ENCODE results near the gene TPCN1. TPM values are rescaled to one million over a fixed set of nuclear protein-coding genes. Genes with fewer than 3 reads are reported as not detected.

The TPCN1 gene
- total and polyA plus RNA-seq, 8 donors, result 39.4 to 83.4 (median 63.5) TPM

DNA sequence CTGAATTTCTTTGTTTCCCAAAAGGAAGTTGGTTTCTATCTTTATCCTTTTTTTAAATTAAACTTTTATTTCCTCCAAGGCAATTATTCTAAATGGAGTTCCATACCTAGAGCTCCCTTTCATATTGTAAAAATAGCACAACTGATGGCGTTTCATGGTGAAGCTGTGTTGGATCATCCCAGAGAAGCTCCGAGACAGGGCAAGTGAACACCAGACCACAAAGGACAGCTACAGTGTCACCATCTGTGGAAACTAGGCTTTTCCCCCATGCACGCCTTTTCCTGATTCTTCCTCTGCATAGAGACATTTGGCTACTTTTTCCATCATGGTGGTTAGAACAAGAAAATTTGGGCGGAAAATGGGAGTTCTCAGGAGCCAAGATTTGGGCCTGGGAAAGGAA lies 12.7 kb downstream of the TPCN1 start:
- peaks cover 0 to 50% (median 18%) of the 10 kb centered on the region in 3 donors for H3K36me3 ChIP-seq
- intact Hi-C loops (cut with DNase I), result no loop called here
- no peak overlapping the region for H3K27ac ChIP-seq
- ATAC-seq (no peak), DNase-seq (no peak), FAIRE-seq (no peak)
- no peaks in the 10 kb centered on the region for H3K9me3 ChIP-seq
- peaks cover 0 to 26% (median 0%) of the 10 kb centered on the region in 3 donors for H3K4me1 ChIP-seq
- TF ChIP-seq, protein P1, sequence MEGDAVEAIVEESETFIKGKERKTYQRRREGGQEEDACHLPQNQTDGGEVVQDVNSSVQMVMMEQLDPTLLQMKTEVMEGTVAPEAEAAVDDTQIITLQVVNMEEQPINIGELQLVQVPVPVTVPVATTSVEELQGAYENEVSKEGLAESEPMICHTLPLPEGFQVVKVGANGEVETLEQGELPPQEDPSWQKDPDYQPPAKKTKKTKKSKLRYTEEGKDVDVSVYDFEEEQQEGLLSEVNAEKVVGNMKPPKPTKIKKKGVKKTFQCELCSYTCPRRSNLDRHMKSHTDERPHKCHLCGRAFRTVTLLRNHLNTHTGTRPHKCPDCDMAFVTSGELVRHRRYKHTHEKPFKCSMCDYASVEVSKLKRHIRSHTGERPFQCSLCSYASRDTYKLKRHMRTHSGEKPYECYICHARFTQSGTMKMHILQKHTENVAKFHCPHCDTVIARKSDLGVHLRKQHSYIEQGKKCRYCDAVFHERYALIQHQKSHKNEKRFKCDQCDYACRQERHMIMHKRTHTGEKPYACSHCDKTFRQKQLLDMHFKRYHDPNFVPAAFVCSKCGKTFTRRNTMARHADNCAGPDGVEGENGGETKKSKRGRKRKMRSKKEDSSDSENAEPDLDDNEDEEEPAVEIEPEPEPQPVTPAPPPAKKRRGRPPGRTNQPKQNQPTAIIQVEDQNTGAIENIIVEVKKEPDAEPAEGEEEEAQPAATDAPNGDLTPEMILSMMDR (IDR thresholded peaks at IDR 0.05), result no peak
- 91 to 95% methylated on average over 4 of the region's 4 CpGs for WGBS, 2 donors
- H3K27me3 ChIP-seq, result no peaks in the 10 kb centered on the region
- H3K4me3 ChIP-seq, result no peak overlapping the region

GRCh38 chr12:113234483-113234882 lies 13.2 kb downstream of the TPCN1 start:
- TF ChIP-seq, protein P1 (IDR thresholded peaks at IDR 0.05), result no peak
- FAIRE-seq (no peak), DNase-seq (no peak), ATAC-seq (no peak)
- Histone ChIP-seq H3K36me3 (peaks cover 0 to 52% (median 18%) of the 10 kb centered on the region in 3 donors), H3K4me3 (no peak overlapping the region), H3K4me1 (peaks cover 0 to 21% (median 0%) of the 10 kb centered on the region in 3 donors), H3K27me3 (no peaks in the 10 kb centered on the region), H3K27ac (no peak overlapping the region), H3K9me3 (no peaks in the 10 kb centered on the region)
- intact Hi-C loops (cut with DNase I), result no loop called here
- 55 to 67% methylated on average over 4 of the region's 4 CpGs for WGBS, 2 donors

GRCh38 chr12:113235976-113236375 lies 14.7 kb downstream of the TPCN1 start:
- no peaks in the 10 kb centered on the region for H3K9me3 ChIP-seq
- intact Hi-C loops (cut with DNase I), result no loop called here
- DNase-seq (no peak), FAIRE-seq (no peak), ATAC-seq (no peak)
- peaks cover 0 to 45% (median 18%) of the 10 kb centered on the region in 3 donors for H3K36me3 ChIP-seq
- no peak overlapping the region for H3K27ac ChIP-seq
- WGBS, 2 donors, result 91 to 94% methylated on average over 6 of the region's 6 CpGs
- TF ChIP-seq, protein P1 (IDR thresholded peaks at IDR 0.05), result no peak
- H3K4me1 ChIP-seq, result peaks cover 9 to 30% (median 11%) of the 10 kb centered on the region in 3 donors
- no peaks in the 10 kb centered on the region for H3K27me3 ChIP-seq
- no peak overlapping the region for H3K4me3 ChIP-seq

DNA sequence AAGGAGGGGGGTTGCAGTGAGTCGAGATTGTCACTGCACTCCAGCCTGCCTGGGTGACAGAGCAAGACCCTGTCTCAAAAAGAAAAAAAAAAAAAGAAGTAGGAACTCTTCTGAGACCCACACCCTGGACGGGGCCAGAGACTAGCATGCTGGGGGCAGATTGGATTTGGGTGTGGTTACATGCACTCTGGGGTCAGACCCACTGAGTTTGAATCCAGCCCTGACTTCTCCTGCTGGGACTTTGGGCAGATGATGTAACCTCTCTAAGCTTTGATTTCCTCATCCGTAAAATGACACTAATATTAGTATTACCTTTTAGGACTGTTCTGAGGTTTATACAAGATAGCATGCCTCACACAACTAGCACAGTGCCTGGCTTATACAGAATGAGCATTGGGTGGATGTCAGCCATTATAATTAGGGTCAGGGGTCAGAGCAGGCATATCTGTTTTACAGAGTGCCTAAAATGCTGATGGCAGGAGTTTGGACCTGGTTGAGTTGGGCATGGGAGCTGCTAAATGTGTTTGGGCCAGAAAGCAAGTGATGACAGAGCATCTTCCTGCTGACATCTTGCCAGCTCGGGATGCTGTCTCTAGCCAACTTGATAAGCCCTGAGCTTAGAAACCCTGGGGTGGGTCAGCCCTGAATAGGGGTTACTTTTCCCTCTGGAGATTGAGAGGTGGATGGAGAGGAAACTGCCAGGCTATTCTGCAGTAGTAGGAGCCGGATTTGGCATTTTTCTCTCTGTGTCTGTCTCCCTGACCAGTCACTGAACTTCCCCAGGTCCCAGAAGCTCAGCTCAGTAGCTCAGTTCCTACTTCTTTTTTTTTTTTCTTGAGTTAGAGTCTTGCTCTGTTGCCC lies 15.5 kb downstream of the TPCN1 start:
- FAIRE-seq (no peak), DNase-seq (no peak), ATAC-seq (no peak)
- TF ChIP-seq, protein P1 (IDR thresholded peaks at IDR 0.05), result no peak
- WGBS, 2 donors, result 79 to 85% methylated on average over 5 of the region's 5 CpGs
- intact Hi-C loops (cut with DNase I), result no loop called here
- Histone ChIP-seq H3K4me3 (no peak overlapping the region), H3K9me3 (no peaks in the 10 kb centered on the region), H3K27ac (no peak overlapping the region), H3K27me3 (no peaks in the 10 kb centered on the region), H3K4me1 (peaks cover 15 to 29% (median 16%) of the 10 kb centered on the region in 3 donors), H3K36me3 (peaks cover 0 to 42% (median 17%) of the 10 kb centered on the region in 3 donors)

DNA sequence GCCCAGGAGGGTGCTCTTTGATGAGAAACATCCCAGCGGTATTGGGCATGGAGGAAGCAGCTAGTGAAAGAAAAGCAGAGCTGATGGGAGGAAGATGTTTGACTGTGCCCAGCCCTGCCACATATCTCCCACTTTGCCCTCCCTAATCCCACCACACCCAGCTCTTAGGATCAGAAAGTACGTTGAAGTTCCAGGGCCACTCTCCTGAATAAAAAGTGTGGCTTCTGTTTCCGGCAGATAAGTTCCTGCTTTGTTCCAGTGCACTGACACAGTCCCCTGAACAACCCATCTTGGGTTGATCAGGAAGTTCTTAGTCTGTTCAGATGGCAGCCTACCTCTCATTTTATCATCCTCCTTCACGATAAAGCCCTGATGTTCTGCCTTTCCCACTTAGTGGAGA lies 16.5 kb downstream of the TPCN1 start:
- intact Hi-C loops (cut with DNase I), result no loop called here
- FAIRE-seq (no peak), DNase-seq (no peak), ATAC-seq (no peak)
- H3K9me3 ChIP-seq, result no peaks in the 10 kb centered on the region
- peak overlapping the region in 1 of 4 donors; percentile 28 for H3K27ac ChIP-seq
- H3K4me1 ChIP-seq, result peaks cover 23 to 30% (median 24%) of the 10 kb centered on the region in 3 donors
- WGBS, 2 donors, result 81 to 90% methylated on average over 4 of the region's 4 CpGs
- no peaks in the 10 kb centered on the region for H3K27me3 ChIP-seq
- TF ChIP-seq, protein P1 (IDR thresholded peaks at IDR 0.05), result no peak
- H3K36me3 ChIP-seq, result peaks cover 0 to 32% (median 7%) of the 10 kb centered on the region in 3 donors
- H3K4me3 ChIP-seq, result no peak overlapping the region

Data from pancreas (tissue), 10 donors.